ENCODE results near the gene EPS15.

EPS15 gene

GRCh38 chr1:51551848-51552296 lies 32.8 kb upstream of the EPS15 start:
- TF ChIP-seq CTCF (IDR thresholded peaks at IDR 0.05; ENCODE audit: low read length), result no peak
- TF ChIP-seq EZH2 (IDR thresholded peaks at IDR 0.05; ENCODE audit: borderline replicate concordance, low read length), result no peak
- H3K9me2 ChIP-seq (ENCODE audit: low read depth, low read length), result no peaks in the 10 kb centered on the region
- H3K4me2 ChIP-seq (ENCODE audit: low read length), result no peak overlapping the region
- H3F3A ChIP-seq (ENCODE audit: insufficient read depth, low read length), result no peaks in the 10 kb centered on the region
- H3K36me3 ChIP-seq (ENCODE audit: insufficient read depth, low read length), result no peaks in the 10 kb centered on the region
- no peak overlapping the region; the same call in 1 of the 2 replicates for H2AFZ ChIP-seq (ENCODE audit: low read length)
- H3K4me3 ChIP-seq (ENCODE audit: low read depth, low read length, poor library complexity, severe bottlenecking), result no peak overlapping the region
- no peaks in the 10 kb centered on the region for H3K4me1 ChIP-seq (ENCODE audit: insufficient read depth, low read length, severe bottlenecking)
- H4K20me1 ChIP-seq (ENCODE audit: insufficient read depth, low read length), result no peaks in the 10 kb centered on the region
- no peak overlapping the region for H3K27ac ChIP-seq (ENCODE audit: low read depth, low read length, poor library complexity, severe bottlenecking)
- no peak overlapping the region for H3K9ac ChIP-seq (ENCODE audit: low read length)
- no peaks in the 10 kb centered on the region for H3K27me3 ChIP-seq (ENCODE audit: insufficient read depth, low read length)
- H3K9me3 ChIP-seq (ENCODE audit: low read length), result no peaks in the 10 kb centered on the region
- H3K79me2 ChIP-seq (ENCODE audit: insufficient read depth, low read length), result no peaks in the 10 kb centered on the region

- no peak overlapping the region for H3K27ac ChIP-seq (ENCODE audit: low read depth, low read length, poor library complexity, severe bottlenecking)
- H3K4me1 ChIP-seq (ENCODE audit: insufficient read depth, low read length, severe bottlenecking), result no peaks in the 10 kb centered on the region
- no peak overlapping the region for H3K9ac ChIP-seq (ENCODE audit: low read length)
- no peaks in the 10 kb centered on the region for H3K36me3 ChIP-seq (ENCODE audit: insufficient read depth, low read length)
- H2AFZ ChIP-seq (ENCODE audit: low read length), result no peak overlapping the region
- no peaks in the 10 kb centered on the region for H3K9me2 ChIP-seq (ENCODE audit: low read depth, low read length)
- no peaks in the 10 kb centered on the region for H3K9me3 ChIP-seq (ENCODE audit: low read length)
- TF ChIP-seq CTCF (IDR thresholded peaks at IDR 0.05; ENCODE audit: low read length), result no peak
- no peak for TF ChIP-seq EZH2 (IDR thresholded peaks at IDR 0.05; ENCODE audit: borderline replicate concordance, low read length)
- H3K4me2 ChIP-seq (ENCODE audit: low read length), result no peak overlapping the region
- no peaks in the 10 kb centered on the region for H3K79me2 ChIP-seq (ENCODE audit: insufficient read depth, low read length)
- H3K27me3 ChIP-seq (ENCODE audit: insufficient read depth, low read length), result no peaks in the 10 kb centered on the region
- no peaks in the 10 kb centered on the region for H4K20me1 ChIP-seq (ENCODE audit: insufficient read depth, low read length)
- no peak overlapping the region for H3K4me3 ChIP-seq (ENCODE audit: low read depth, low read length, poor library complexity, severe bottlenecking)
- H3F3A ChIP-seq (ENCODE audit: insufficient read depth, low read length), result no peaks in the 10 kb centered on the region
These were observed 32.0 kb upstream of the EPS15 start for GRCh38 chr1:51551081-51551480.

GRCh38 chr1:51549901-51550300 lies 30.8 kb upstream of the EPS15 start:
- H3K36me3 ChIP-seq (ENCODE audit: insufficient read depth, low read length), result no peaks in the 10 kb centered on the region
- H4K20me1 ChIP-seq (ENCODE audit: insufficient read depth, low read length), result no peaks in the 10 kb centered on the region
- H3K4me2 ChIP-seq (ENCODE audit: low read length), result no peak overlapping the region
- no peak for TF ChIP-seq EZH2 (IDR thresholded peaks at IDR 0.05; ENCODE audit: borderline replicate concordance, low read length)
- no peak for TF ChIP-seq CTCF (IDR thresholded peaks at IDR 0.05; ENCODE audit: low read length)
- H3F3A ChIP-seq (ENCODE audit: insufficient read depth, low read length), result no peaks in the 10 kb centered on the region
- no peak overlapping the region for H3K9ac ChIP-seq (ENCODE audit: low read length)
- no peak overlapping the region for H3K27ac ChIP-seq (ENCODE audit: low read depth, low read length, poor library complexity, severe bottlenecking)
- no peaks in the 10 kb centered on the region for H3K9me3 ChIP-seq (ENCODE audit: low read length)
- no peaks in the 10 kb centered on the region for H3K79me2 ChIP-seq (ENCODE audit: insufficient read depth, low read length)
- no peaks in the 10 kb centered on the region for H3K27me3 ChIP-seq (ENCODE audit: insufficient read depth, low read length)
- no peak overlapping the region for H2AFZ ChIP-seq (ENCODE audit: low read length)
- no peaks in the 10 kb centered on the region for H3K9me2 ChIP-seq (ENCODE audit: low read depth, low read length)
- no peak overlapping the region for H3K4me3 ChIP-seq (ENCODE audit: low read depth, low read length, poor library complexity, severe bottlenecking)
- H3K4me1 ChIP-seq (ENCODE audit: insufficient read depth, low read length, severe bottlenecking), result no peaks in the 10 kb centered on the region
